ENCODE data around the gene PIEZO2.

PIEZO2 gene

GRCh38 chr18:11064727-11065460, 84.5 kb downstream of the PIEZO2 start:
- DNase-seq (ENCODE audit: low read depth in 3 of 3): no peak

GRCh38 chr18:11064106-11064505, 85.3 kb downstream of the PIEZO2 start:
- no peak for DNase-seq (ENCODE audit: low read depth in 3 of 3)

DNA sequence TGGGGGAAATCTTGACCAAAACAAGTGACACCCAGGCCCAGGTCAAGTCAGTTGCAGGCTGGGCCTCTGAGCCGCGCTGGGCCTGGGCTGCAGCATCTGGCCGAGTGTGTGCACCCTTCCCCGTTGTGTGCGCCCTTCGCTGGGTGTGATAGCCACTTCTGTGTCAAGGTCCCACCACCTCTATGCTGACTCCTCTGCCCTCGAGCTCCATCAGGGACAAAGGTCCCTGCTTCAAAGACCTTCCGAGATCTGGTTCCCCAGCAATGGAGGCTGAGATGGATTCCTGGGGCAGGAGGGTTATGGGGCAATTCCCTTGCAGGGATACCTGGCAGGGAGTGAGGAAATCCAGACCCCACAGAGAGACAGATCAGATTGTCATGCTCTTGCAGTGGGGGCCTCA, 93.6 kb downstream of the PIEZO2 start:
- no peak for DNase-seq (ENCODE audit: low read depth in 3 of 3)

- DNase-seq (ENCODE audit: low read depth in 3 of 3): no peak
These were observed 94.9 kb downstream of the PIEZO2 start for GRCh38 chr18:11054497-11054896.

DNA sequence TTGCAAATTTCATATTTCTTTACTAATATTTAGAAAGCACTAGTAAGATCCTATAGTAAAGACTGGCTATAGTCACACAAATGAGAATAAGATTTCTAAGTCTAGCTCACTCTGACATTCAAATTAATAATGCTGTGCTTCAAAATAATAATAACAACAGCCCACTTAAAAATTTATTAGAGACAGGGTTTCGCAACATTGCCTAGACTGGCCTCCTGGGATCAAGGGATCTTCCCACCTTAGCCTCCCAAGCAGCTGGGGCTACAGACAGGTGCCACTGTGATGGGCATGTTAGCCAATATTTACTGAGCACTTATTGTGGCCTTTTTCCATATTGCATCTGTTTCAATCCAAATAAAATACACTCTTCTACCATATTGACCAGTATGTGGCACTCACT, 96.1 kb downstream of the PIEZO2 start:
- no peak for DNase-seq (ENCODE audit: low read depth in 3 of 3)

GRCh38 chr18:11052800-11053199, 96.6 kb downstream of the PIEZO2 start:
- no peak for DNase-seq (ENCODE audit: low read depth in 3 of 3)

GRCh38 chr18:11051462-11051861, 97.9 kb downstream of the PIEZO2 start:
- no peak for DNase-seq (ENCODE audit: low read depth in 3 of 3)

DNA sequence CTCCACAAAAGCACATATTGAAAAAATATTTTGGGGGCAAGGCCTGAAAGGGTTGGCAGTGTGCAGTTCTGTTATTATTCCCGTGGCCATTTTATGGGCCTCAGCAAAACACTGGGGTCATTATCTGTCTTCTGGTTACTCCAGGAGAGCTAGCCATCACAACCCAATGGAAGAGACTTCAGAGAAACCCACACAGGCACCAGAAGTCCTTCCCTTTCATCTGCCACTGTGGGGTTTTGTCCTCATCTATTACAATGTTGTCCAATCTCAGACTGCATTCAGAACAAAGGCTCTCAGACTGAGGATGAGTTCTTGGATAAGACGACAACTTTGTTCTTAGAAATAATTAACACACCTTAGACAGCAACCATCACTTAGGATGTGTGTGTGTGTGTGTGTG, 98.4 kb downstream of the PIEZO2 start:
- no peak for DNase-seq (ENCODE audit: low read depth in 3 of 3)

DNA sequence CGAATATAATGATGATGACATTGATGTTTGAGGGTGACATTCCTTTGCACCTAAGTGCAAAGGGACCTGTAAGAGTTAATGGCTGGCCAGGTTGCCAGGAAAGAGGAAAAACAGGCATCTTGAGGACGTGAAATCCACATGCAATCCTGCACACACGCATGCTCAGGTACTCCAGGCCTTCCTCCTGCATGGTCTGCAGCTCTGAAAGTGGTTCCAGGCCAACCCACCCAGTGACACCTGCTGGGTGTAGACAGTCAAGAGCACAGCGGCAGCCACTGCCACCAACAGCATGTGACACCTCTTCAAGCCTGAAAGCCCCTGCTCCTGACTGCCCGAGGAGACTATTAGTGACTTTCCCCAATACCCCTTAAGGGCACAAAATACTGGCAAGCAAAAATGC, 101.6 kb downstream of the PIEZO2 start:
- no peak for DNase-seq (ENCODE audit: low read depth in 3 of 3)

- DNase-seq (ENCODE audit: low read depth in 3 of 3): no peak
These were observed 102.2 kb downstream of the PIEZO2 start for GRCh38 chr18:11047156-11047555.

- no peak for DNase-seq (ENCODE audit: low read depth in 3 of 3)
These were observed 103.2 kb downstream of the PIEZO2 start for GRCh38 chr18:11046140-11046539.

GRCh38 chr18:11043694-11044093, 105.7 kb downstream of the PIEZO2 start:
- DNase-seq (ENCODE audit: low read depth in 3 of 3): no peak

- no peak for DNase-seq (ENCODE audit: low read depth in 3 of 3)
These were observed 107.1 kb downstream of the PIEZO2 start for GRCh38 chr18:11042247-11042646.

- DNase-seq (ENCODE audit: low read depth in 3 of 3): no peak
These were observed 108.3 kb downstream of the PIEZO2 start for GRCh38 chr18:11040823-11041656.

- DNase-seq (ENCODE audit: low read depth in 3 of 3): no peak
These were observed 109.0 kb downstream of the PIEZO2 start for GRCh38 chr18:11040359-11040758.

GRCh38 chr18:11037533-11038240, 111.7 kb downstream of the PIEZO2 start:
- no peak for DNase-seq (ENCODE audit: low read depth in 3 of 3)

DNA sequence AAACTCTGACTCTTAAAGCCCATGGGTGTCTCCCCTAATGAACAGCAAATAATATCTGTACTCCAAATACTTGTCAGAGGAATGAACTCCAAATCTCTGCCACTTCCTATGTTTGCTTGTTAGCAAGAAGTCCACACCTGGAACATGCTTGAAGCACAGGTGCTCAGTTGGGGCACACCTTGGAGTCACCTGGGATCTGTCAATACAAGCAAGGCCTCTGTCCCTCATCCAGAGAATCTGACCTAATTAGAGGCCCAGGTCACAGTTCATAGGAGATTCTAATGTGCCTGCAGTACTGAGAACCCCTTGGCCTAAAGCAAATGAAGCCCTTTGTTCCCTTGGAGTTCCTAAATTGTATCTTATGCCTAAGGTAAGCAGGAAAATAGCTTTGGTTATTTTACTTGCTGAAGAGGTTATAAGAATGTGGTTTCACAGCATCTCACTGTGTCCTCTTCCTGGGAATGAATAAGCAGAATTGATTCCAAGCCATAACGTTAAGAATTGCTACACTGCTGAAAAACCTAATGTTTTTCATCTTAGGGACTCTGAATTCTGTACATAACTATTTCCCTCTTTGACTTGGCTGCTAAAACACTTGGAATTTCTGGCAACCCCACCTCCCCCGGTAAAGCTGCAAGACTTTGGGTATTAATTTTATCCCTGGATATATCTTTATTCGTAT, 113.4 kb downstream of the PIEZO2 start:
- no peak for DNase-seq (ENCODE audit: low read depth in 3 of 3)

- DNase-seq (ENCODE audit: low read depth in 3 of 3): no peak
These were observed 114.0 kb downstream of the PIEZO2 start for GRCh38 chr18:11035376-11035775.

- DNase-seq (ENCODE audit: low read depth in 3 of 3): no peak
These were observed 114.5 kb downstream of the PIEZO2 start for GRCh38 chr18:11034884-11035283.

DNA sequence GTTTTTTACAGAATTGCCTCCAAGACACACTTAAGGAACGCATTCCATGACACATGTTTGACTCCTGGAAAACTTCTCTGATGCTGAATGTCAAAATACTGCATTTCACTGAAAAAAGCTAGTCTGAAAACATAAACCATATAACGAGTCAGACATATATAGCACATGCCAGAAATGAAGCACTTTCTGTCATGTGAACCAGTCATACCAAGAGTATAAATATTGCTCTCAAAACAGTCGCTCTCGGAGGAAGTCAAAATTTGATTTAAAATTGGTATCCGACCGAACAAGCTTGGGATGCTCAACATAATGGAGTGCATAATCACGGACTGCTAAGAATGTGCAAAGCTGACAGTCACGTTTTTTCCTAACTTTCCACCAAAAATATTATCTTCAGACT, 115.9 kb downstream of the PIEZO2 start:
- no peak for DNase-seq (ENCODE audit: low read depth in 3 of 3)

GRCh38 chr18:11031966-11032365, 117.4 kb downstream of the PIEZO2 start:
- no peak for DNase-seq (ENCODE audit: low read depth in 3 of 3)

- no peak for DNase-seq (ENCODE audit: low read depth in 3 of 3)
These were observed 120.3 kb downstream of the PIEZO2 start for GRCh38 chr18:11029021-11029420.
